GM12878 (cell line): ENCODE measurements around the gene PITX1. TPM values are rescaled to one million over a fixed set of nuclear protein-coding genes. Genes with fewer than 3 reads are reported as not detected.
"Not testable (repeated sequence)": the region's sequence is repeated elsewhere in the genome, so short reads cannot be mapped to it uniquely, and the experiment has no call there.

Source experiments
- ATAC-seq: fragments of 200-7000 bp; cut with Tn5 transposase; 3 replicates; pipeline ENCODE4 v1.9.1; 2020; ENCODE audit warnings: mild to moderate bottlenecking, moderate library complexity
- BruUV-seq: library from RNA; stranded (reverse); fragments of 400-500 nt; replicated peaks from 2 replicates; lab custom pipeline; 2021; lab: Mats Ljungman, UMichigan
- CTCF ChIA-PET: fragments of 300-600 bp; sonication (Branson Sonifier 250); formaldehyde crosslinking; extraction: SDS; loops from one replicate; lab custom pipeline; 2021; ENCODE audit warnings: inconsistent platforms; lab: Yijun Ruan, JAX
- POLR2A ChIA-PET: fragments of 350-600 bp; formaldehyde crosslinking; extraction: SDS; loops from one replicate; lab custom pipeline; 2021; ENCODE audit warnings: inconsistent platforms; lab: Charles Lee
- RAD21 ChIA-PET: fragments of 300-600 bp; sonication (Branson Sonifier 250); formaldehyde crosslinking; loops from one replicate; lab custom pipeline; 2023; ENCODE audit warnings: antibody characterized with exemption; ENCODE audit not compliant: unreplicated experiment; lab: Charles Lee
- SMC1A ChIA-PET: fragments of 300-600 bp; sonication (Branson Sonifier 250); formaldehyde crosslinking; loops from one replicate; lab custom pipeline; 2023; ENCODE audit not compliant: unreplicated experiment, uncharacterized antibody; lab: Charles Lee
- DNase-seq: peaks from one replicate; pipeline ENCODE4 v3.0.0-alpha.2; 2011; ENCODE audit warnings: low read depth, low spot score
- FAIRE-seq: peaks from 3 replicates; lab custom pipeline; 2011; peaks lifted over from hg19 to GRCh38; lab: Jason Lieb, UNC
- H2AFZ ChIP-seq: 2 replicates; pipeline ENCODE4 v1.6.0; 2011; ENCODE audit warnings: low read depth, low read length, control low read depth; ENCODE audit not compliant: control insufficient read depth
- H3K27ac ChIP-seq: 2 replicates; pipeline ENCODE4 v1.5.1; 2011; ENCODE audit warnings: control low read depth; ENCODE audit not compliant: control insufficient read depth, insufficient read depth
- H3K27me3 ChIP-seq, 2 experiments: replicated peaks in 1 of 2; 2 replicates each; pipeline versions ENCODE4 v1.6.0 to v1.6.1; 2011; ENCODE audit warnings: low read length in 1 of 2; ENCODE audit not compliant: control insufficient read depth in 2 of 2, insufficient read depth in 2 of 2
- H3K36me3 ChIP-seq, 2 experiments: 2 replicates each; pipeline ENCODE4 v1.5.1; 2011; ENCODE audit warnings: low read length in 1 of 2; ENCODE audit not compliant: control insufficient read depth in 2 of 2, insufficient read depth in 2 of 2
- H3K4me1 ChIP-seq: 2 replicates; pipeline ENCODE4 v1.6.1; 2011; ENCODE audit warnings: mild to moderate bottlenecking, low read length, moderate library complexity, mixed read lengths; ENCODE audit not compliant: control insufficient read depth, insufficient read depth
- H3K4me2 ChIP-seq: 2 replicates; pipeline ENCODE4 v1.6.0; 2011; ENCODE audit warnings: control low read depth; ENCODE audit not compliant: control insufficient read depth, insufficient read depth
- H3K4me3 ChIP-seq: fragments of 200-600 bp; sonication (generic); 2 replicates; pipeline ENCODE4 v1.5.1; 2016
- H3K79me2 ChIP-seq: 2 replicates; pipeline ENCODE4 v1.6.0; 2011; ENCODE audit warnings: low read length; ENCODE audit not compliant: control insufficient read depth, insufficient read depth
- H3K9ac ChIP-seq: 2 replicates; pipeline ENCODE4 v1.8.0; 2011; ENCODE audit warnings: low read length, control low read depth, mixed read lengths; ENCODE audit not compliant: control insufficient read depth, insufficient read depth
- H3K9me3 ChIP-seq: replicated peaks from 3 replicates; pipeline ENCODE4 v1.5.1; 2011; ENCODE audit warnings: mild to moderate bottlenecking, low read length; ENCODE audit not compliant: control insufficient read depth, insufficient read depth
- H4K20me1 ChIP-seq: 2 replicates; pipeline ENCODE4 v1.6.0; 2011; ENCODE audit not compliant: control insufficient read depth, insufficient read depth
- BRCA1 ChIP-seq: IDR thresholded peaks from 2 replicates; pipeline ENCODE4 v1.6.1; 2011; ENCODE audit warnings: low read depth, low read length, improper control_type of control experiment
- ESRRA ChIP-seq: IDR thresholded peaks from 2 replicates; pipeline ENCODE4 v1.6.1; 2012; ENCODE audit warnings: mild to moderate bottlenecking, low read length, improper control_type of control experiment
- EZH2 ChIP-seq: IDR thresholded peaks from 2 replicates; pipeline ENCODE4 v1.6.1; 2012; ENCODE audit warnings: low read depth, mild to moderate bottlenecking, control low read depth, inconsistent platforms, low read length, borderline replicate concordance; ENCODE audit not compliant: control insufficient read depth
- GABPA ChIP-seq: IDR thresholded peaks from 2 replicates; pipeline ENCODE4 v1.6.1; 2014; ENCODE audit warnings: antibody characterized with exemption, low read depth, mild to moderate bottlenecking, inconsistent platforms
- NFYB ChIP-seq: IDR thresholded peaks from 2 replicates; pipeline ENCODE4 v1.6.1; 2011; ENCODE audit warnings: low read depth, mild to moderate bottlenecking, low read length, improper control_type of control experiment, moderate library complexity; ENCODE audit not compliant: insufficient read depth
- SPI1 ChIP-seq: IDR thresholded peaks from 2 replicates; pipeline ENCODE4 v1.6.1; 2011; ENCODE audit warnings: low read depth, mild to moderate bottlenecking, low read length, moderate library complexity, borderline replicate concordance; ENCODE audit not compliant: insufficient read depth
- WGBS: methylation state at CpG from one replicate; pipeline ENCODE4 v1.1.6; 2016; ENCODE audit warnings: low lambda C conversion rate; ENCODE audit not compliant: insufficient replicate concordance, insufficient coverage; ENCODE audit errors: missing lambda C conversion rate; 5-methylcytosine and 5-hydroxymethylcytosine counted together
- in situ Hi-C: fragments of 300-500 bp; cut with MboI; formaldehyde crosslinking; loops from 9 replicates; pipeline ENCODE4 v1.14.3; 2018; ENCODE audit warnings: mixed read lengths
- intact Hi-C: fragments of 100-400 bp; cut with micrococcal nuclease; formaldehyde crosslinking; loops from one replicate; pipeline ENCODE4 v1.14.2; 2022; ENCODE audit not compliant: unreplicated experiment
- polyA plus RNA-seq, 11 experiments: library from polyadenylated mRNA; depleted of rRNA in 4 of 11; unstranded in 6 of 11; stranded (reverse) in 5 of 11; fragments of >200 nt; fragmentation: Nextera tagmentation in 4 of 11; fragmentation: Illumina TruSeq in 1 of 11; extraction: Ambion mirVana in 4 of 11; extraction: Trizol in 1 of 11; gene quantifications; 1 replicate in 1 of 11; 2 replicates in 10 of 11; pipeline versions ENCODE4 v1.2.1 to v1.2.3, GENCODE V29; 2011 to 2016; ENCODE audit warnings: inconsistent platforms in 2 of 11, missing spikeins in 2 of 11, low read depth in 1 of 11
- total RNA-seq, 4 experiments: library from RNA; depleted of rRNA in 3 of 4; stranded (reverse); fragments of >200 nt in 3 of 4; fragmentation: Illumina TruSeq in 1 of 4; extraction: Trizol in 1 of 4; gene quantifications; 2 replicates each; pipeline versions ENCODE4 v1.2.1 to v1.2.3, GENCODE V29; 2013 to 2021
- TF ChIP-seq, protein P1 (sequence below): IDR thresholded peaks from 2 replicates; pipeline ENCODE4 v1.6.1; 2012; ENCODE audit warnings: mild to moderate bottlenecking, low read depth, low read length
- TF ChIP-seq, protein P2 (sequence below): fragments of 150-350 bp; IDR thresholded peaks from 2 replicates; pipeline ENCODE4 v1.6.1; 2016; ENCODE audit warnings: low read depth, low read length

PITX1 gene
- total and polyA plus RNA-seq, 10 of the 15 experiments (the other 5 are each of a cell fraction or from before 2014, with no cell fraction given) = 0.16 to 1.1 (median 0.68) TPM; not detected in 5

DNA sequence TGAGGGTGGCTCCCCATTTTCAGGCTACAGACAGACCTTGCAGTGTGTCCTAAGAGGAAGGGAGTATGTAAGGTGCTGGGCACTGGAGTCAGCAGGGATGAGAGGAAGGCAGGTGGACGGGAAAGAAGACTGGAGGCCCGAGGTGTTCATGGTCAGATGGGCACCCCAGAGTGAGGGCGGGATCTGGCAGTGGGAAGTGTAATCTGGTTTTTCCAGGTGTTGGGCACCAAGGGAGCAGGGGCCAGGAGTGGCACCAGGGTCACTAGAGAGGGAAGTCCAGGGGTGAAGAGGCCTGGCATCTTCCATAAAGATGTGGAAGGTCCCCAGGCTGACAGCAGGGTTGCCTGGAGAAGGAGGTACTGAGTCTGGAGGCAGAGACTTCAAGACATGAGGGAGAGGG lies 29.7 kb downstream of the PITX1 start:
- in situ Hi-C loops = no loop called here
- Histone ChIP-seq H3K4me1 (no peaks in the 10 kb centered on the region), H3K36me3 (no peaks in the 10 kb centered on the region), H3K9ac (no peak overlapping the region), H3K4me3 (no peak overlapping the region), H2AFZ (no peak overlapping the region), H3K27me3 (no peaks in the 10 kb centered on the region), H3K79me2 (no peaks in the 10 kb centered on the region), H4K20me1 (no peaks in the 10 kb centered on the region), H3K27ac (no peak overlapping the region), H3K9me3 (no peaks in the 10 kb centered on the region), H3K4me2 (no peak overlapping the region)
- no peak for ATAC-seq
- SMC1A ChIA-PET = no interaction called here
- TF ChIP-seq, protein P1, sequence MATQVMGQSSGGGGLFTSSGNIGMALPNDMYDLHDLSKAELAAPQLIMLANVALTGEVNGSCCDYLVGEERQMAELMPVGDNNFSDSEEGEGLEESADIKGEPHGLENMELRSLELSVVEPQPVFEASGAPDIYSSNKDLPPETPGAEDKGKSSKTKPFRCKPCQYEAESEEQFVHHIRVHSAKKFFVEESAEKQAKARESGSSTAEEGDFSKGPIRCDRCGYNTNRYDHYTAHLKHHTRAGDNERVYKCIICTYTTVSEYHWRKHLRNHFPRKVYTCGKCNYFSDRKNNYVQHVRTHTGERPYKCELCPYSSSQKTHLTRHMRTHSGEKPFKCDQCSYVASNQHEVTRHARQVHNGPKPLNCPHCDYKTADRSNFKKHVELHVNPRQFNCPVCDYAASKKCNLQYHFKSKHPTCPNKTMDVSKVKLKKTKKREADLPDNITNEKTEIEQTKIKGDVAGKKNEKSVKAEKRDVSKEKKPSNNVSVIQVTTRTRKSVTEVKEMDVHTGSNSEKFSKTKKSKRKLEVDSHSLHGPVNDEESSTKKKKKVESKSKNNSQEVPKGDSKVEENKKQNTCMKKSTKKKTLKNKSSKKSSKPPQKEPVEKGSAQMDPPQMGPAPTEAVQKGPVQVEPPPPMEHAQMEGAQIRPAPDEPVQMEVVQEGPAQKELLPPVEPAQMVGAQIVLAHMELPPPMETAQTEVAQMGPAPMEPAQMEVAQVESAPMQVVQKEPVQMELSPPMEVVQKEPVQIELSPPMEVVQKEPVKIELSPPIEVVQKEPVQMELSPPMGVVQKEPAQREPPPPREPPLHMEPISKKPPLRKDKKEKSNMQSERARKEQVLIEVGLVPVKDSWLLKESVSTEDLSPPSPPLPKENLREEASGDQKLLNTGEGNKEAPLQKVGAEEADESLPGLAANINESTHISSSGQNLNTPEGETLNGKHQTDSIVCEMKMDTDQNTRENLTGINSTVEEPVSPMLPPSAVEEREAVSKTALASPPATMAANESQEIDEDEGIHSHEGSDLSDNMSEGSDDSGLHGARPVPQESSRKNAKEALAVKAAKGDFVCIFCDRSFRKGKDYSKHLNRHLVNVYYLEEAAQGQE = no peak
- TF ChIP-seq NFYB (no peak), SPI1 (no peak), BRCA1 (no peak), EZH2 (no peak), GABPA (no peak), ESRRA (no peak)
- TF ChIP-seq, protein P2, sequence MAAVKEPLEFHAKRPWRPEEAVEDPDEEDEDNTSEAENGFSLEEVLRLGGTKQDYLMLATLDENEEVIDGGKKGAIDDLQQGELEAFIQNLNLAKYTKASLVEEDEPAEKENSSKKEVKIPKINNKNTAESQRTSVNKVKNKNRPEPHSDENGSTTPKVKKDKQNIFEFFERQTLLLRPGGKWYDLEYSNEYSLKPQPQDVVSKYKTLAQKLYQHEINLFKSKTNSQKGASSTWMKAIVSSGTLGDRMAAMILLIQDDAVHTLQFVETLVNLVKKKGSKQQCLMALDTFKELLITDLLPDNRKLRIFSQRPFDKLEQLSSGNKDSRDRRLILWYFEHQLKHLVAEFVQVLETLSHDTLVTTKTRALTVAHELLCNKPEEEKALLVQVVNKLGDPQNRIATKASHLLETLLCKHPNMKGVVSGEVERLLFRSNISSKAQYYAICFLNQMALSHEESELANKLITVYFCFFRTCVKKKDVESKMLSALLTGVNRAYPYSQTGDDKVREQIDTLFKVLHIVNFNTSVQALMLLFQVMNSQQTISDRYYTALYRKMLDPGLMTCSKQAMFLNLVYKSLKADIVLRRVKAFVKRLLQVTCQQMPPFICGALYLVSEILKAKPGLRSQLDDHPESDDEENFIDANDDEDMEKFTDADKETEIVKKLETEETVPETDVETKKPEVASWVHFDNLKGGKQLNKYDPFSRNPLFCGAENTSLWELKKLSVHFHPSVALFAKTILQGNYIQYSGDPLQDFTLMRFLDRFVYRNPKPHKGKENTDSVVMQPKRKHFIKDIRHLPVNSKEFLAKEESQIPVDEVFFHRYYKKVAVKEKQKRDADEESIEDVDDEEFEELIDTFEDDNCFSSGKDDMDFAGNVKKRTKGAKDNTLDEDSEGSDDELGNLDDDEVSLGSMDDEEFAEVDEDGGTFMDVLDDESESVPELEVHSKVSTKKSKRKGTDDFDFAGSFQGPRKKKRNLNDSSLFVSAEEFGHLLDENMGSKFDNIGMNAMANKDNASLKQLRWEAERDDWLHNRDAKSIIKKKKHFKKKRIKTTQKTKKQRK = no peak
- intact Hi-C loops = no loop called here
- no peak for FAIRE-seq
- RAD21 ChIA-PET = no interaction called here
- no TSS peak for BruUV-seq
- 4% methylated on average over 3 of the region's 3 CpGs for WGBS
- POLR2A ChIA-PET = no interaction called here
- DNase-seq = no peak
- CTCF ChIA-PET = no interaction called here

DNA sequence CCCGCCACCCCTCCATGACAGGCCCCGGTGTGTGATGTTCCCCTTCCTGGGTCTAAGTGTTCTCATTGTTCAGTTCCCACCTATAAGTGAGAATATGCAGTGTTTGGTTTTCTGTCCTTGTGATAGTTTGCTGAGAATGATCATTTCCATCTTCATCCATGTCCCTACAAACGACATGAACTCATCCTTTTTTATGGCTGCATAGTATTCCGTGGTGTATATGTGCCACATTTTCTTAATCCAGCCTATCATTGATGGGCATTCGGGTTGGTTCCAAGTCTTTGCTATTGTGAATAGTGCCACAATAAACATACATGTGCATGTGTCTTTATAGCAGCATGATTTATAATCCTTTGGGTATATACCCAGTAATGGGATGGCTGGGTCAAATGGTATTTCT lies 36.0 kb downstream of the PITX1 start:
- ATAC-seq, H2AFZ ChIP-seq, SMC1A ChIA-PET, H3K4me1 ChIP-seq, H3K79me2 ChIP-seq, intact Hi-C loops, H3K9me3 ChIP-seq, RAD21 ChIA-PET, H4K20me1 ChIP-seq, H3K27ac ChIP-seq, H3K4me3 ChIP-seq, H3K36me3 ChIP-seq, H3K4me2 ChIP-seq, in situ Hi-C loops, H3K27me3 ChIP-seq, CTCF ChIA-PET, POLR2A ChIA-PET, DNase-seq, BruUV-seq, H3K9ac ChIP-seq, FAIRE-seq: not testable (repeated sequence)
- 66% methylated on average over 5 of the region's 5 CpGs for WGBS
